SU-DHL-6 (cell line): Measurements from ENCODE around the gene STIM2.

Source experiments
- EZH2phosphoT487 ChIP-seq: fragments of 200-600 bp; sonication (generic), shearing (Covaris generic); conservative IDR thresholded peaks from 2 replicates; pipeline ENCODE4 v1.6.1; 2018; ENCODE audit warnings: mild to moderate bottlenecking, antibody characterized with exemption, low read length, moderate library complexity, mixed read lengths
- TF ChIP-seq, protein P1 (sequence below): fragments of 200-600 bp; sonication (generic); IDR thresholded peaks from one replicate; pipeline ENCODE4 v1.5.1; 2017; ENCODE audit warnings: antibody characterized with exemption, mild to moderate bottlenecking, low read length, moderate library complexity; ENCODE audit not compliant: insufficient read depth, poor library complexity, severe bottlenecking

DNA sequence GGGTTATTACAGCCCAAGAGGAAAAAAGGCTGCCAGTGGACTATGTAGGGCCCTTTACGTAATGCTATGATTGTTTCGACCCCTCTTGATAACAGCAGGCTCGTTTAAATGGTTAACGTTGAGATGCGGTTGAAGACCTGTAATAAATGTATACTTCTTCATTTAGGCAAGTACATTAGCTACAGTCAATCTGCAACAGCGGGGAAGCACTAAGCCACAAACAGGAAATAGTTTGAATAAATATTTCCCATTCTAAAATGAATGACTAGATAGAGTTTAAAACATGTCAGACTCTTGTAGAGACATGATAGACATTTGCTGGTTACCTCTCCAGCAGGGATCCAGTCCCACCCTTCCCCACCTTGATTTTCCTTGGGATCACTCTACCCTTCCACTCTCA is 38.1 kb upstream of the STIM2 start:
- TF ChIP-seq, protein P1, sequence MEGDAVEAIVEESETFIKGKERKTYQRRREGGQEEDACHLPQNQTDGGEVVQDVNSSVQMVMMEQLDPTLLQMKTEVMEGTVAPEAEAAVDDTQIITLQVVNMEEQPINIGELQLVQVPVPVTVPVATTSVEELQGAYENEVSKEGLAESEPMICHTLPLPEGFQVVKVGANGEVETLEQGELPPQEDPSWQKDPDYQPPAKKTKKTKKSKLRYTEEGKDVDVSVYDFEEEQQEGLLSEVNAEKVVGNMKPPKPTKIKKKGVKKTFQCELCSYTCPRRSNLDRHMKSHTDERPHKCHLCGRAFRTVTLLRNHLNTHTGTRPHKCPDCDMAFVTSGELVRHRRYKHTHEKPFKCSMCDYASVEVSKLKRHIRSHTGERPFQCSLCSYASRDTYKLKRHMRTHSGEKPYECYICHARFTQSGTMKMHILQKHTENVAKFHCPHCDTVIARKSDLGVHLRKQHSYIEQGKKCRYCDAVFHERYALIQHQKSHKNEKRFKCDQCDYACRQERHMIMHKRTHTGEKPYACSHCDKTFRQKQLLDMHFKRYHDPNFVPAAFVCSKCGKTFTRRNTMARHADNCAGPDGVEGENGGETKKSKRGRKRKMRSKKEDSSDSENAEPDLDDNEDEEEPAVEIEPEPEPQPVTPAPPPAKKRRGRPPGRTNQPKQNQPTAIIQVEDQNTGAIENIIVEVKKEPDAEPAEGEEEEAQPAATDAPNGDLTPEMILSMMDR: no peak
- no peak for TF ChIP-seq EZH2phosphoT487
